Tibial artery (tissue), 4 donors: ENCODE data around the gene WDR5.

Experiments
- DNase-seq, 2 donors: peaks; one replicate each; pipeline ENCODE4 v3.0.0-alpha.2; 2019
- H3K27ac ChIP-seq, 2 donors: fragments of 200-600 bp; sonication (generic) in 1 of 2; 1 replicate in 1 of 2; 2 replicates in 1 of 2; pipeline ENCODE4 v1.5.1; 2018 to 2019; ENCODE audit warnings: mild to moderate bottlenecking in 1 of 2
- H3K27me3 ChIP-seq, 2 donors: fragments of 200-600 bp; sonication (generic) in 1 of 2; one replicate each; pipeline versions ENCODE4 v1.5.1 to v1.6.0; 2016 to 2019
- H3K36me3 ChIP-seq, 3 donors: fragments of 200-600 bp; sonication (generic) in 2 of 3; one replicate each; pipeline ENCODE4 v1.5.1; 2016 to 2019; ENCODE audit warnings: mild to moderate bottlenecking in 2 of 3
- H3K4me1 ChIP-seq, 4 donors: fragments of 200-600 bp; sonication (generic) in 2 of 4; 1 replicate in 3 of 4; 2 replicates in 1 of 4; pipeline ENCODE4 v1.5.1; 2016 to 2019
- H3K4me3 ChIP-seq, 2 donors: fragments of 200-600 bp; sonication (generic) in 1 of 2; 1 replicate in 1 of 2; 2 replicates in 1 of 2; pipeline ENCODE4 v1.5.1; 2018 to 2019; ENCODE audit warnings: mild to moderate bottlenecking in 2 of 2
- H3K9me3 ChIP-seq, 3 donors: fragments of 200-600 bp; sonication (generic) in 1 of 3; one replicate each; pipeline ENCODE4 v1.5.1; 2016 to 2019
- CTCF ChIP-seq, 2 experiments: fragments of 200-600 bp in 1 of 2; fragments of 450-650 bp in 1 of 2; IDR thresholded peaks; one replicate each; pipeline ENCODE4 v1.5.1; 2017 to 2019; ENCODE audit warnings: antibody characterized with exemption in 2 of 2, mild to moderate bottlenecking in 1 of 2, moderate library complexity in 1 of 2
- intact Hi-C: fragments of 100-400 bp; cut with DNase I; formaldehyde crosslinking; loops from one replicate; pipeline ENCODE4 v1.15.0; 2023; ENCODE audit warnings: low total_unique reads

The WDR5 gene

DNA sequence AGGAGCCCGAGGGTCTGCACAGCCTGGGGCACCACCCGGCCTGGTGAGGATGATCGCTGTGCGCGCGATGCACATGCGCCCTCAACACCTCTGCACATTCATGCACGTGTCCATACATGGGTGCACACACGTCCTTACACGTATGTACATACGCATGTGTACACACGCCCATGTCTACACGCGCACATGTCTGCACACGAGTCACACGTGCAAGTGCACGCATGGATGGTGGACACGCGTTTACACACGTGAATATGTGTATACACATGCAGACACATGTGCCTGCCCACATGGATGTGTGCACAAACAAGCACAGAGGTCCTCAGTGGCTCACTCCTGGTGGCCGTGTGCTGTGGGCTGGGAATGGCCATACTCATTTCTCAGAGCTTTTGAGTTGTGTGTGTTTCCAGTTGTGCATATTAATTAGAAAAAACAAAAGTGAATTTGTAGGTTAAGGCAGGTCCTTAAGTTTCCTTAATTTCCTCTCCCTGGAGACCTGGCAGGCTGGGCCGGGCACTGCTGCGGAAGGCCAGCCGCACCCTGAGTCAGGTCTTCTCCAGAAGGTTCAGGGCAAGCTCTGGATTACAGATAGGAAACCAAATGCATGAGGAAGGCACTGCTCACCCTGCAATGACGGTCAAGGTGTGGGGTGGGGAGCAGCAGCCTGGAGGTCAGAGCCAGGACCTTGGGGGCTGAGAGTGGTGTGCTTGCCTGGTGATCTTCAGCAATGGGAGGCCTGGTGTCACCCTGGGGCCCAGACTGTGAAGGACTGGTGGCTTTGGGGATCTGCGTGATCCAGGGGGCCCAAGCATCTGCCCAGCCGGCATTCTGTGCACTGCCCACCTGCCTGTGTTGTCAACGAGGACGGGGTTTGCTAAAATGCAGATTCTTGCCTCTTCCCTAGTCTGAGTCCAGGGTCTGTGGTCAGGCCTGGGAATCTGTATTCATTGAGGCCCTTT lies 29.8 kb downstream of the WDR5 start:
- H3K36me3 ChIP-seq = no peaks in the 10 kb centered on the region
- no peak overlapping the region for H3K27ac ChIP-seq
- peaks cover 0 to 7% of the 10 kb centered on the region in 2 donors for H3K27me3 ChIP-seq
- intact Hi-C loops = loop anchor here (10.0 kb wide), 1 partner anchor 569 kb away; no protein-coding TSS in a partner anchor
- no peak for DNase-seq
- no peak overlapping the region for H3K4me3 ChIP-seq
- H3K9me3 ChIP-seq = no peaks in the 10 kb centered on the region
- no peak for TF ChIP-seq CTCF (IDR thresholded peaks at IDR 0.05)
- H3K4me1 ChIP-seq = peaks cover 0 to 10% (median 8%) of the 10 kb centered on the region in 4 donors

DNA sequence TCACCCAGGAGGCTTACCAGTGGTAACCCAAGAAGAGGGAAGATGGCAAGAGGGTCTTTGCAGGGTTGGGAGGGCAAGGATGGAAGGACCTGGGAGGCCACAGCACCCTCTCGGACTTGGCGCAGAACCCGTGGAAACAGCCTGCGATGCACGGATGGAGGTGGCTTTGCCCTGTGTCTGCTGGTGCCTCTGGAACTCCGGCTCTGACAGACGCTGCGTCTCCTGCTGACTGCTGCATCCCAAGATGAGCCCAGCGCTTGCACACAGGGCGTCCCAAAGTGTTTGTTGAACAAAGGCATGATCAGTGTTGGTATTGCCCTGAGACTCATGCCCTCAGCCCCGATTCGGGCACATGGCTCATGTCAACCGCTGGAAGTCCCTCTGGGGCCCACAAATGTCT lies 30.5 kb downstream of the WDR5 start:
- DNase-seq = no peak
- H3K4me1 ChIP-seq = peaks cover 0 to 10% (median 8%) of the 10 kb centered on the region in 4 donors

GRCh38 chr9:134167530-134167931 lies 31.6 kb downstream of the WDR5 start:
- no peak for TF ChIP-seq CTCF (IDR thresholded peaks at IDR 0.05)
- no peak for DNase-seq
- intact Hi-C loops = loop anchor here (10.0 kb wide), 1 partner anchor 567 kb away; no protein-coding TSS in a partner anchor
- Histone ChIP-seq H3K4me3 (no peak overlapping the region), H3K27me3 (peaks cover 0 to 7% of the 10 kb centered on the region in 2 donors), H3K4me1 (peaks cover 0 to 15% (median 11%) of the 10 kb centered on the region in 4 donors), H3K27ac (no peak overlapping the region), H3K36me3 (no peaks in the 10 kb centered on the region), H3K9me3 (no peaks in the 10 kb centered on the region)

More for the DNA sequence above, 30.5 kb downstream of the WDR5 start:
- no peak overlapping the region for H3K4me3 ChIP-seq
- intact Hi-C loops = loop anchor here (10.0 kb wide), 1 partner anchor 568 kb away; no protein-coding TSS in a partner anchor
- H3K27ac ChIP-seq = no peak overlapping the region
- no peak for TF ChIP-seq CTCF (IDR thresholded peaks at IDR 0.05)
- H3K36me3 ChIP-seq = no peaks in the 10 kb centered on the region
- no peaks in the 10 kb centered on the region for H3K9me3 ChIP-seq
- peaks cover 0 to 7% of the 10 kb centered on the region in 2 donors for H3K27me3 ChIP-seq

- H3K27ac ChIP-seq = no peak overlapping the region
- intact Hi-C loops = loop anchor here (1.0 to 10.0 kb wide), 2 partner anchors 274 to 566 kb away; no protein-coding TSS in a partner anchor
Measured at GRCh38 chr9:134168757-134169550, 33.1 kb downstream of the WDR5 start.

More at GRCh38 chr9:134168757-134169550, 33.1 kb downstream of the WDR5 start:
- DNase-seq = no peak
- Histone ChIP-seq H3K9me3 (no peaks in the 10 kb centered on the region), H3K4me1 (peaks cover 0 to 13% (median 3%) of the 10 kb centered on the region in 4 donors), H3K36me3 (no peaks in the 10 kb centered on the region), H3K27me3 (peaks cover 0 to 7% of the 10 kb centered on the region in 2 donors), H3K4me3 (no peak overlapping the region)
- TF ChIP-seq CTCF (IDR thresholded peaks at IDR 0.05) = no peak
